Ramos (cell line): ENCODE measurements around the gene OLFML1.

ENCODE experiments used
- in situ Hi-C: fragments of 300-500 bp; cut with MboI; formaldehyde crosslinking; loops from one replicate; pipeline ENCODE4 v1.14.3; 2022; ENCODE audit warnings: low sequenced_read_pairs; ENCODE audit not compliant: unreplicated experiment

Gene OLFML1

GRCh38 chr11:7552666-7553065 lies 67.4 kb downstream of the OLFML1 start:
- in situ Hi-C loops: no loop called here

DNA sequence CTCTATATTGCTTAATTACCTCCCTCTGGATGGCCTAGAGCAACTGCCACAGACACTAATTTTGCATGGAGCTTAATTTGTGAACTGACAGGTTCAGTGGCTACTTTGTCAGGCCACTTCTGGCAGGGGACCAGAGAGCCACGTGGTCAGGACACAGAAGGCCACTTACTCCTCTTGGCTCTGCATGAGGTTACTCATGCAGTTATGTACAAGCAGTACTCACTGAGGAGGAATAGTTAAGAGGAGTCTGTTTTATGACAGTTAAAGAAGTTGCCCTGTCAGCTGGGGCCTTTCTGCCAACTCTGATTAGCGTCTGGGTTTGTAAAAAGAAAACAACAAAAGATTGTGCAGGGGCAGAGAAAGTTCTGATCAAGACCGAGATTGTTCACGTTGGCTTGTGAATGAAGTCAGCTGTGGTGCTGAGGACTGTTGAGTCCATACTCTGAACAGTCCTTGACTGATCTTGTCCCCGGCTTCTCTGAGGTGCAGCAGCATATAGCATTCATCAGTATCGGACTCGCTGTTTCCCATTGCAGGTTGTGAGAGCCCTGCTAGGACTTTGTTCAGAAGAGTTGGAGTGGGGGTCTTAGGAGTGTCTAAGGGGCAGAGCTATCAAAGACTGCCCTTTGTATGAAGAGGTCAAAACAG lies 69.9 kb downstream of the OLFML1 start:
- in situ Hi-C loops: no loop called here

- in situ Hi-C loops: no loop called here
These were observed 72.7 kb downstream of the OLFML1 start for GRCh38 chr11:7558046-7558445.

DNA sequence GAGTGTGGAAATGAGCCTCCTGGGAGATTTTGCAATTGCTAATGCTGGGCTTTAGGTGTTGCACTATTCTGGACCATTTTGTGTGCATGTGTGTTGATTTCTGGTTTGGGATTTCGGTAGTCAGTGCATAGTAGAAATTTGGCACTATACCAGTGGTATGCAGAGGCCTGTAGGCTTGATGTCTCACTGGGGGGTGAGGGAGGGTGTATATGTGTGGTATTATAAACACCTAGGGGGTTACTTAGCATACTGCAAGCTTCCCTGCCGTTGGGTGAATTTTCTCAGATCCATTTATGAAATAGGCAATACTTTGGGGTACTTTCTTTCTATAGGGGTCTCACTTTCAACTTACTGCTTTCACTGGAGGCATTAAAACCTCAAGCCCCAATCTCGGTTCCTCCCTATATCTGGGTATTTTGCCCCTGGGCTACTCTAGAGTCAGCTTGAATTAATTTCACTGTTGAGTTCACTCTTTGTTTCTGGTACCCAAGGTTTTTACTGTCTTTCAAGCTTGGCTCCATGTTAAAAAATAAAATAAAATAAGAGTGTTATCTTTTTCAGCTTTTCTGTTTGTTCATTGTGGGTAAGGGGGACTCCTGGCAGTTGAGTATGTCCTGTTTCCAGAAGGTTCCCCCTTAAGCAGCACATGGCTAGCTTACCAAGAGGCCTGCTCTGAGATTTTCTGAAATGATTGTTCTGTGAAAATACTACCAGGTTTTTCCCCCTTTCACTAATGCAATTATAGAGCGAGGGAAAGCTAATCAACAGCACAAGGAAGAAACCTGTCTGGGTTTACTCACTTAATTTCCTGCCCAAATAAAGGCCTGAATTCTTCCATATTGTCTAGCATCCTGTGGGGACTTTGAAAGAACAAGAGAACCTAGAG lies 74.3 kb downstream of the OLFML1 start:
- in situ Hi-C loops: no loop called here
